Measurements from ENCODE around the gene P4HTM.
A peak's percentile ranks its signal among the peaks of the same experiment; 100 is the strongest.

The P4HTM gene

DNA sequence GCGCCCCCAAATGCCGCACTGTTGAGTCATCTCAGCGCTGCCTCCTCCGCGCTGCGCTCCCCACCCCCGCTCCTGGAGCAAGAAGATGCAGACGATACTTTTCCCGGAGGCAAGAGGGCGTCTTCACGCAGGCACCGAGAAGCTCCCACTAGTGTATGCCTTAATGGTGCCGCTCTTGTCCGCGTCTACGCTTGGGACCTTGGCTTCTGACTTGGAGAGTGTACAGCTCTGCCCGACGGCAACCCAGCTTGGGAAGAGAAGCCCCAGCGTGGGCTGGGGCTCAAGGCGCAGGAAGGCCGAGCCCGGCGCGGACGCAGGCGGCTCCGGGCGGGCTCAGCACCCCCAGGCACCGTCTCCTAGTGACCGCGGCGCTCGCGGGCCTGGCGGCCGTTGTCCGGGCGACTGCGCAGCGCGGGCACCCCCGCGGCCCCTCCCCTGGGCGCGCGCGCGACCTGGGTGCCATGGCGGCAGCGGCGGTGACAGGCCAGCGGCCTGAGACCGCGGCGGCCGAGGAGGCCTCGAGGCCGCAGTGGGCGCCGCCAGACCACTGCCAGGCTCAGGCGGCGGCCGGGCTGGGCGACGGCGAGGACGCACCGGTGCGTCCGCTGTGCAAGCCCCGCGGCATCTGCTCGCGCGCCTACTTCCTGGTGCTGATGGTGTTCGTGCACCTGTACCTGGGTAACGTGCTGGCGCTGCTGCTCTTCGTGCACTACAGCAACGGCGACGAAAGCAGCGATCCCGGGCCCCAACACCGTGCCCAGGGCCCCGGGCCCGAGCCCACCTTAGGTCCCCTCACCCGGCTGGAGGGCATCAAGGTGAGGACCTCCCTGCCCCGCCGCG is at the start of gene P4HTM:
TSS of gene P4HTM (plus strand) at position 446 of the 840 bp plus-strand sequence. CDS start at position 462, 16 bp downstream.
- DNase-seq (ENCODE audit: low read depth in 2 of 2): peak; percentile 54 to 68

GRCh38 chr3:48945432-48945831 is 44.6 kb upstream of the P4HTM start:
- no peak for DNase-seq (ENCODE audit: low read depth in 2 of 2)

DNA sequence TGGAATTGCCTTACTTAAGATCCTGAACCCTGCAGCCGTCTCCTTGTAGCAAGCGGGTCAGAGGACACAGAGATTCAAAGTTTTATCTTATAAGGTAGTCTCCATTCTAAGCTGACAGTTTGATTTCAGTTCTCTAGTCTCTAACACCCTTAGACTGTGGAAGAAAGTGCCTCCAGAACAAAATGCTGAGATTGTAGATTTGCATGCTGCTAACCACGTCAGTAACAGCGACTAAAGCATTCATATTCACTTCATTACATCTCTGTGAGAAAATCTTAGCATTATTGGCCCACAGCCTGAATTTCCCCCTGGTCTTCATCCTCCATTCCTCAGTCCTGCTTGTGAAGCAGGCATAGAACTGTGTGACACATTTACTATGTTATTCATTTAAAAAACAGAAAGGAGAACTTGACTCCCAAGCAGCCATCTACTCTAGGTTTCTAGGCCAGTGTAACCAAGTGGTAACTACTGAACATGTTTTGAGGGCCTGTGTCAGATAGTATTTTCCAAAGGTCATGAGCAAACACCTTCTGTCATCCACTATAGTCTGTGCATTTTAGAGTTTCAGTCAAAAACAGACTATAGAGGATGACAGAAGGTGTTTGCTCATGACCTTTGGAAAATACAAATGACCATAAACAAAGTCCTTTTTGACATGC is 44.0 kb upstream of the P4HTM start:
- DNase-seq (ENCODE audit: low read depth in 2 of 2): no peak

DNA sequence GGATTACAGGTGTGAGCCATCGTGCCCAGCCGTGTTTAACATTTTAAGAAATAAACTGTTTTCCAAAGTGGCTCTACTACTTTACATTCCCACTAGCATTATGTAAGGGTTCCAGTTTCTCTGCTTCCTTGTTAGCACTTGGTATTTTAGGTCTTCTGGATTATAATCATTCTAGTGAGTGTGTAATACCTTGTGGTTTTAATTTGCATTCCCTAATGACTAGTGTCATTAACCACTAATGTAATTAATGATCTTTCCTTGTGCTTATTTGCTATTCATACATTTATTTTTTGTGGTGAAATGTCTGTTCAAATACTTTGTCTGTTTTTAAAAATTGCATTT is 40.7 kb upstream of the P4HTM start:
- DNase-seq (ENCODE audit: low read depth in 2 of 2): no peak

GRCh38 chr3:48950051-48950450 is 40.0 kb upstream of the P4HTM start:
- no peak for DNase-seq (ENCODE audit: low read depth in 2 of 2)

DNA sequence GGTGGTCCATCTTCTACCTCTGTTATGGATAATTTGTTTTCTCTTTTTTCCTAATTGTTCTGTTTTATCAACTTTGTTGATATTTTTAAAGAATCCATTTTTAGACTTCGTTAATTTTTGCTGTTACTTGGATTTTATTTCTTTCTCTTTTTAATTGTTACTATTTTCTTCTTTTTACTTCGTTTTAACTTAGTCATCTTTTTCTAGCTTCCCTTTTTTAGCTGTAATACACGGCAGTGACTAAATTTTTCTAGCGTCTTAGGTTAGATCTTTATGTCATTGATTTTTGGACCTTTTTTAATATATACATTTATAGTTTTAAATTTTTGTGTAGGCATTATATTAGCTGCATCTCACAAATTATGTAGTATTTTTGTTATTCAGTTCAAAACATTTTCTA is 38.3 kb upstream of the P4HTM start:
- DNase-seq (ENCODE audit: low read depth in 2 of 2): no peak

- peak; percentile 6 to 17 for DNase-seq (ENCODE audit: low read depth in 2 of 2)
Measured at GRCh38 chr3:48952510-48953118, 37.4 kb upstream of the P4HTM start.

DNA sequence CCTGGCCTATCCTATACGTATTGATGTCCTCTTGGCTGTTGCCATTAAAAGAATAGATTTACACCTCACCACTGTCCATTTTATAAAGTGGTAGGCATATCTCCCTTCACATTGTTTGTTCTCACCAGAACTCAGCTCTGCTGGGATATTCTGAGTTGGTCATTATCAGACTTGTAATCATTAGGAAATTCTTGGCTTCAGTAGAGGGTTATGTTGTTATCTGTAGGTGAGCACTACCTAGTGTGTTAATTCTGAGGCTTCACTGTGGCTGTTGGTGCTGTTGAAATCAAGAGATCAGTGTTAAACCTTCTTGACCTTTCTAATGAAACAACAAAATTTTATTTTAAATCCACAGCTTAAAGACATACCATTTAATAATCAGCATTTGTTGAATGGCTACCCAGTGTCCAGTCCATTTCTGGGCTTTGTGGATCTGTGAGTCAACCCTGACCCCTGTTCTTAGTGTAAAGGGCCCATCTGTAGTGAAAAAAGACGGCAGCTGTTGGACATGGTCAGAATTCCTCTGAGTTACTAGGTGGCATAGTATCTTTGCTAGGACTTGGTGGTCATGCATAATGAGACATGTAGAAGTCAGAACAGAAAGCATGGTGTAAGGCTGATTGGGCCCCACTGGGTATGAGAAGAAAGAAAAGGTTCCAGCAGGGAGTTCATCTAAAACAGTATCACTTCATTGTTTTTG is 32.9 kb upstream of the P4HTM start:
- DNase-seq (ENCODE audit: low read depth in 2 of 2): no peak

GRCh38 chr3:48960841-48961413 is 29.1 kb upstream of the P4HTM start:
- DNase-seq (ENCODE audit: low read depth in 2 of 2): no peak

DNA sequence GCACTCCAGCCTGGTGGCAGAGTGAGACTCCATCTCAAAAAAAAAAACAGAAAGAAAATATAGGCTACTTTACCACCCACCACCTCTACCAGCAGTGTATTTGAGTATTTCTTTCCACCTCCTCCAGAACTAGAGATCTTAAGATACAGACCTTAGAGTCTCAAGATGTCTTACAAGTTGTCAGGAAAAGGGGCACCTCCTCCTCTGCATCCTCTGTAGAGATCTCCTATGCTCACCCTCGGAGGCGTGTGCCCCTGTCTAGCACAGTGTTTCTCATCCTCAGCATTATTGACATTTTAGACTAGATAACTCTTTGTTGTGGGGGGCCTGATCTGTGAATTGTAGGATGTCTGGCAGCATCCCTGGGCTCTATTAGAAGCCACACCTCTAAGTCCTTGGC is 27.7 kb upstream of the P4HTM start:
- DNase-seq (ENCODE audit: low read depth in 2 of 2): no peak

GRCh38 chr3:48962939-48963338 is 27.1 kb upstream of the P4HTM start:
- no peak for DNase-seq (ENCODE audit: low read depth in 2 of 2)

DNA sequence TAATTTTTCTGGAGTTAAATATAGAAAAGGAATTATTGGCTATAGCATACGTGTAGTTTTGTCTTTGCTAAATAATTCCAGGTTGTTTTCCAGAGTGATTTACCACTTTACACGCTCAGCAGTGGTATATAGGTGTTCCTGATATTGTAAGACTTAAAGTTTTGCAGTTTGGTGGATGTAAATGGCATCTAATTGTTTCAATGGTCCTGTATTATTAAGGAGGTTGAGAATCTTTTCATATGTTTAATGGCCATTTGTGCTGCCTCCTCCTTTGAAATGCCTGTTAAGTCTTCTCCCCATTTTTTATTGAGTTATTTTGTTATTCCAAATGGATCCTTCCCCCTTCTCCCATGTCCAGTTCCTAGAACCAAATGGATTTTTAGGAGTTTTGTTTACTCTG is 26.4 kb upstream of the P4HTM start:
- no peak for DNase-seq (ENCODE audit: low read depth in 2 of 2)

DNA sequence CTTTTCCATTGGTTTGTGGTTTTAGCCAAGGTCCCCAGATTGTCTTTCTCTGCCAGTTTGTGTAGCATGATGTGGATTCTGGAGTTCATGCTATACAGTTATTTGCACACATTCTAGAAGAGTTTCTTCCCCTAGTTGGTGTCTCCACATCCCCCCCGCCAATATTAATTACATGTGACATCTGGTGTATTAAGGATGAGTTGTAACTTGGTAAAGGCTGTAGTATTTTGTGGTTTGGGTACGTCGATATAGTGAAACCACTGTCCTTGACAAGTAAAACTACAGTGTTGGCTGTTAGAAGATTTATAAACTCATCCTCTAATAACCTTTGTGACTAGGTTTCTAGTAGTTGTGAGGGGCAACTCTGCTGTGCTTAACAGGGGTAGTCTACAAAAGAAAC is 23.7 kb upstream of the P4HTM start:
- DNase-seq (ENCODE audit: low read depth in 2 of 2): no peak

DNA sequence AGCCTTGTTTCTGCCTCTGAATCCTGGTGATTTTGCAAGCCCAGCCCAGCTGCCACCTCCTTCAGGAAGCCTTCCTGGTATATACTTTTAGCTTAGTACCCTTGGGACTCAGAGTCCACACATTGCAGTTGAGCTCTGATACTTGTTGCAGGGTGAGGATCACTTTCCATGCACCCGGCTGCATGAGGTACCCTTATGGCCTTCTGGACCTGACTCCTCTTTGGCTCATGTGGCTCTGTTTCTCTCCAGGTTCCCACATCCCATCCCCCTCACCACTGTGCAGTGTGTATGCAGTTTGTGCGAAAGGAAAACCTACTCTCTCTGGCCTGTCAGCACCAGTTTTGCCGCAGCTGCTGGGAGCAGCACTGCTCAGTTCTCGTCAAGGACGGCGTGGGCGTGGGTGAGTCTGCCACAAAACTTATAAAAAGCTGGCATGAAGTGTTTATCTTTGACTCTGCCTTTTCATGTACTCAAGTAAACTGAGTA is 23.1 kb upstream of the P4HTM start:
- DNase-seq (ENCODE audit: low read depth in 2 of 2): no peak

GRCh38 chr3:48970586-48970985 is 19.5 kb upstream of the P4HTM start:
- no peak for DNase-seq (ENCODE audit: low read depth in 2 of 2)

DNA sequence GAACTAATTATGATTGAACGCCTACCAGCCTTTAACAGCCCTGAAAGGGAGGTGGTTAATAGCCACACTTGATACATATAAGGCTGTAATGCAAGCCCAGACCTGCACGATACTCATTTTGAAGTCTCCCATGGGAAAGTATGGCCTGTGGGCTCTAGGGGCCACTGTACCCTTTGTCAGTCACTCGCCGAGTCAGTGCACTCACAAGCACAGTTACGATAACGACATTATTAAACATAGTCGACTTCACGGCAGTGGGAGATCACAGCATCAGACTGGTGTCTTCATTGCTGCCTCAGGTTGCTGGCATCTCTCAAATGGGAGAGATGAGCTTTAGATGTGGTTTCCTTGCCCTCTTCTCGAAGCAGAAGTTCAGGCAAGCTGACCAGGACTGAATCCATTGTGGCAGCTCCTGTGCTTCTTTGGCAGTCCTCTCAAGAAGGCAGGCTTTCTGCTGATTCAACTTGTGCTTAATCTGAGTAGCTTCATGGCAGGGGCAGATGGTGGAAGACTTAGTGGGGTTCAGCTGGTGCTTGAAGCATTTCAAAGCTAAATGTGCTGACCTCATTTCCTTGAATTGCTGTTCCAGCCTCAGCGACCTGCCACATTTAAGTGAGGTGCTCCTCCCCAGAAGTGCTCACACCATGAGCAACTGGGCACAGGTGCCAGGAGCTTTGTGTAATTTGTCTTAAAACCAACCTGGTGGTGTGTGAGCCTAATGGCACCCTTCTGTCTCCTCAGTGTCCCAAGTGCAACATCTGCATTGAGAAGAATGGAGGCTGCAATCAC is 15.8 kb upstream of the P4HTM start:
- no peak for DNase-seq (ENCODE audit: low read depth in 2 of 2)

- no peak for DNase-seq (ENCODE audit: low read depth in 2 of 2)
Measured at GRCh38 chr3:48979451-48979850, 10.6 kb upstream of the P4HTM start.

DNA sequence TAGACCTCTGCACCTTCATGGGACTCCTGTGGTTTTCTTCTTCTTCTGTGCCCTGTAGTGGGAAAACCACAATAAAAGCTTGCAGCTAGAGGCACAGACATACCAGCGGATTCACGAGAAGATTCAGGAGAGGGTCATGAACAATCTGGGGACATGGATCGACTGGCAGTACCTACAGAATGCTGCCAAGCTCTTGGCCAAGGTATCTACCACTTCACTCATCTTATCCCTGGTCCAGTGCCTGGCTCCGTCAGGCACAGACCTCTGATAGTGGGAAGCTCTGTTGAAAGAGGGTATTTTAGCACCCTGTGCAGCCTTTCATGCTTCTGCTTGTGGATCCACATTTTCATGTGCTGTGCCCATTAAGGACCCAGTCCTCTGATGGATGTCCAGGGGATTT is 9.7 kb upstream of the P4HTM start:
- no peak for DNase-seq (ENCODE audit: low read depth in 2 of 2)

DNA sequence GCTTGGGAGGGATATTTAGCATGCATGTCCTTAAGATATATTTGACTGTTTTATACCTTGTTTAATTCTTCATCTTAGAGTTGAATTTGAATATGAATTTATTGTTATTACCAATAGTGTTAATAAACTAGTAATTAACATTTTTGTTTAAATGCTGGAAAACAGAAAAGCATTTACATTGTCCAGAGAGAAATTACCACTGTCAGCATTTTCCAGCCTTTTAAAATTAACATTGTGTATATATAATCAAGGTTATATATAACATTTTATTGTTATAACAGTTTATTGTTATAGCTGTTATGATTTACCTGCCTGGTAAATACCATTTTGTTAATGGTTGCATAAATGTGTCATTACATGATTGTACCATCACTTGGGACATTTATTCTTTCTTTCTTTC is 8.0 kb upstream of the P4HTM start:
- DNase-seq (ENCODE audit: low read depth in 2 of 2): no peak

DNA sequence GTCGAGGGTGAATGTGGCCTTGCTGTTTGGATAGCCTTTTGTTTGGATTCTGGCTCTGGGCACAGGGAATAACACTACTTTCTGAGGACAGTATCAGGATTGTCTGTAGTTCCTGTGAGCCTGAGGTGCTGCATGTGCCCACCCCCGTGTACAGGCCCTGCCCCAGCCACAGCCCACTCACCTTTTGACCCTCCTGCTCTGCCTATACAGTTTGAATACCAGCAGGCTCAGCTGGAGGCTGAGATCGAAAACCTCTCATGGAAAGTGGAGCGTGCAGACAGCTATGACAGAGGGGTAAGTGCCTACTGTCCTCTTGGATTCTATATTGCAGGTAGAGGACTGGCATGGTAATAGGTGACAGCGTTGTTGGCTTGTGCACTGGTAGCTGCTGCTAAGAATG is 7.4 kb upstream of the P4HTM start:
- no peak for DNase-seq (ENCODE audit: low read depth in 2 of 2)

- no peak for DNase-seq (ENCODE audit: low read depth in 2 of 2)
Measured at GRCh38 chr3:48983096-48983495, 6.9 kb upstream of the P4HTM start.
